Daoy (cell line): Measurements from ENCODE around the gene DIRAS1. TPM values are rescaled to one million over a fixed set of nuclear protein-coding genes. Genes with fewer than 3 reads are reported as not detected.

Experiments used
- DNase-seq: peaks from one replicate; pipeline ENCODE4 v3.0.0-alpha.2; 2015; ENCODE audit warnings: low read depth
- total RNA-seq: library from RNA; depleted of rRNA; stranded (reverse); fragments of >200 nt; shearing (Covaris generic); gene quantifications from 2 replicates; pipeline ENCODE4 v1.2.3, GENCODE V29; 2014; rRNA removed

Gene DIRAS1
- 0.63 and 1.5 TPM in 2 replicates for total RNA-seq

- DNase-seq = no peak
Measured at GRCh38 chr19:2720777-2721569, at the start of gene DIRAS1. TSS of gene DIRAS1 (minus strand) at chr19:2721372. CDS start at chr19:2717806, 3,566 bp downstream.

GRCh38 chr19:2770055-2771013 is 49.2 kb upstream of the DIRAS1 start:
- DNase-seq = no peak

DNA sequence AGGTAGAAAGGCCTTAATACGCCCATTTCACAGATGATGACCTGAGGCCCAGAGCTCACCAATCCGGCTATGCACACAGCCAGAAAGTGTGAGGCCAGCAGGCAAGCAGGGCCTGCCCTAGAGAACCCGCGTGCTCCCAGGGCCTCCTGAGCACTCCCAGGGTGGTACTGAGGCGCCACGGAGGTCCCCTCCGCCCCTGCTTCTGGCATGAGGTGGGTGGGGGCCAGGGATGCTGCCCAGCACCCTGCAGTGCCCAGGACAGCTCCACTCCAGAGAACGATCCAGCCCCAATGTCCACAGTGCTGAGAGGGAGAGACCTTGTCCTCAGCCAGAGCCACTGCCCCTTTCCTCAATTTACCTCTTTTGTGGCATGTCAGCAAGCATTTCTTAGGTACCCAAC is 48.0 kb upstream of the DIRAS1 start:
- no peak for DNase-seq

DNA sequence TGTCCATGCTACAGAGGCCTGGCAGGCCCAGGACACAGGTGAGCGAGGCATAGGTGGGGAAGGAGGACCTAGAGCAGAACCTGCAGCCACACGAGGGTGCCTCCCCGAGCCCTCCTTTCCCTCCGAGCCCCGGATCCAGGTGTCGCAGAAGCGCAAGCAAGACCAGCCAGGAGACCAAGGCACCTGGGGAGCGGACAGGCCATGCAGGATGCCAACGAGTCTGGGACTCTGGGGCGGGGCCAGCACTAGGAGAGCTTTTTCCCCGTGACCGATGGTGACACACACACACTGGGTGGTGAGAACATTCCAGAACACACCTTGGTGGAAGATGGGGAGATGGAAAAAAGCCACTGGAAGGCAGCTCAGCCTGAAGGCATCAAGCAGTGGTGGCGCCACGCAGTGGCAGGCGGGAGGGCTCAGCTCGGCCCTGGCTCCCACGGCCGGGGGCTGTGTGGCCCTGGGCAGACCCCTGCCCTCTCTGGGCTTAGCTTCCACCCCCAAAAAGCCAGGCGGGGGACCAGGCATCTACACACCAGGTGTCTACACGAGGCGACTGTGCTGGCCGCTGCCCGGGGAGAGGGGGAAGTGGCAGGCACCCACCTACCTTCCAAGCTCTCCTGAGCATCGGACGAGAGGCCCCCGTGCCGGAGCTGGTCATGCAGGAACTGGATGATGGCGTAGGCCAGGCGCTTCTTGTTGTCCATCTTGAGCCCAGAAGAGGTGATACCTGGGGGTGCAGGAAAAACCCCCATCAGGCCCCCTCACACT is 47.4 kb upstream of the DIRAS1 start:
- no peak for DNase-seq

GRCh38 chr19:2767688-2768087 is 46.5 kb upstream of the DIRAS1 start:
- DNase-seq = no peak

DNA sequence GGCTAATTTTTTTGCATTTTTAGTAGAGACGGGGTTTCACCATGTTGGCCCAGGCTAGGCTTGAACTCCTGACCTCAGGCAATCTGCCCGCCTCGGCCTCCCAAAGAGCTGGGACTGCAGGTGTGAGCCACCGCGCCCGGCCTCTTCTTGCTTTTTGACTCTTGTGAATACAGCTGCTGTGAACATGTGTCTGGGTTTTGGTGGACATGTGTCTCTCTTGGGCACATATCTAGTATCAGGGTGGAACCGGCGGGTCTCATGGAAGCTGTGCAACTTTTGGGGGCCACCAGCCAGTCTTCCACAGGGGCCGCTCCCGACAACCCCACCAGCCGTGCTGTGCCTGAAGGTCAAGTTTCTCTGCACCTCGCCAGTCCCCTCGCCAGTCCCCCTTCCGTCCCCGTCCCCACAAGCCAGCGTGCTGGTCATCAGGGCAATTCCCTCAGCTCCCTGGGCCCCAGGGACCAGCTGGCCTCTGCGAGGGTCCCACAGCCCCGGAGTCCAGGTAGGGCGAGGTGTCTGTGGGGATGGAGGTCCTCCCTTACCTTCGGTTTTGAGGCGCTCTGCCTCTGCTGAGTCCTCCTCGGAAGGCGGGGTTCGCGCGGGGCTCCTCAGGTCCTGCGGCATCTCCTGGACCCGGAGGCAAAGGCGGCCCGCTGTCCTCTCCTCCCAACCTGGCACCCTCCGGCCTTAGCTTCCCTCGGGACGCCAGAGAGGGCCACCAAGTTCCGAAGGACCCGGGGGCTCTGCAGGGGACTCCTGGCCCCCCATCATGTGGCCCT is 45.6 kb upstream of the DIRAS1 start:
- no peak for DNase-seq

- no peak for DNase-seq
Measured at GRCh38 chr19:2765376-2765775, 44.2 kb upstream of the DIRAS1 start.

GRCh38 chr19:2764945-2765344 is 43.8 kb upstream of the DIRAS1 start:
- DNase-seq = no peak

DNA sequence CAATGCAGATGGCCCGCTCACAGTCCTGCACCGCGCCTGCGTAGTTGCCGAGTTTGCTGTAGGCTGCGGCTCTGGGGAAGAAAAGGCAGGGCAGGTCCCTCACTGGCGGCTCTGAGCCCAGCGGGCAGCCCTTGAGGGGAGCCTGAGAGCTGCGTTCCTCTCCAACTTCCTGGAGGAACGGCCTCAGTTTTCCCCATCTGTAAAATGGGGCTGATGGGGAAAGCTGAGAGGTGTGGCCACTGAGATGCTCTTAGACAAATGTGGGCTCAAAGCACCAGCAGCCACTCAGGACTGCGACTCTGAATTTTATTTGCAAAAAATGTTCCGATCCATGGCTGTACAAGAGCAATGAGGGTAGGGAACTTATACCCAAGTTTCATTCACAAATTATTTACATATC is 42.5 kb upstream of the DIRAS1 start:
- DNase-seq = no peak

GRCh38 chr19:2762783-2763496 is 41.8 kb upstream of the DIRAS1 start:
- DNase-seq = no peak

DNA sequence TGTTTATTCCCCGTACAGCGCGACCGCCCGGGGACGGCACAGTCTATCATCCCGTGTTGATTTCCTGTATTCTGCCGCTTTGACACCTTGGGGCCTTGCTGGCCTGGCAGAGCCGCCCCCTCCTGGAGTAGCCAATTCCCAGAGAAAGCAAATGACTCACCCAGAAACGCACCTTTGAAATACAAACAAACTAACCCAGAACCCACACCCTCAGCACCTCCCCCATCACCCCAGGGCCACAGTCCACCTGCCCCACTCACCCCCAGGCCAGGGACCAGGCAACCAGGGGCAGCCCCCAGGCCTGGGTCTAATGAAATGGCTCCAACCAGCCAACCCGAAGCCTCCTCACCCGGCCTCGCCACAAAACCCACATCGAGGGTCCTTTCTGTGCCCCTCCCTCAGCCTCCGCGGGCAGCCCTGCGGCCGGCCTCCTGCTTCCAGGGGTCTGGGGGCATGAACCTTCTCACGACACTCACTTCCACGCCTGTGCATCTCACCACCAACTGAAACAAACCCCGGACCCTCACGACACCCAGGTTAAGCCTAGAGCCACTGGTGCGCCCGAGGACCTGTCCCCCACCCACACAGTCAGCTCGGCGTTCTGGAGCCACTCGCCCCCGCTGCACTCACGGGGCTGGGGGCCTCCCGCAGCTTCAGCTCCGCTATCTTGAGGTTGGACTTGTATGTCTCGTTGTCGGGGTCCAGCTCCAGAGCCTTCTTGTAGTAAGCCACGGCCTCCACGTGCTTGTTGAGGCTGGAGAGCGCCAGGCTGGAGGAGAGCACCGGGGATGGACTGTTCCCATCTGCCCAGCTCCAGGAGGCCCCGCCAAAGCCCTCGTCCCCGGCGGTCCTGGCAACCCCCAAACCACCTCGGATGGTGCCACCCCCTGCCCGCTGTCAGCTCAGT is 41.0 kb upstream of the DIRAS1 start:
- DNase-seq = no peak

DNA sequence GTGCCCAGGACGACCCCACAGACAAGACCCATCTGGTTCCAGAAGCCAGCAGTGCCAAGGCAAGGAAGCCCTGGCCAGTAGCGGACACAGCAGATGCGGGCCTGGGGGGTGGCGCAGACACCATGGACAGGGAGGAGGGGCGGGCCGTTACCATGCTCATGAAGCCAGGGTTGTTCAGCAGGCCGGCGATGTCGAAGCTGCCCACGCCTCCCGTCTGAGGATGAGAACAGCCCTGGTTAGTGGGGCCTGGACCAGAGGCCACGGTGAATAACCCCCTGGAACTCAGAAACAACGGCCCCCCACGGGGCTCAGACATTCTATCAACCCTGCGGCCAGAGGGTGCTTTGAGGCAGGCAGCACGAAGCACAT is 40.1 kb upstream of the DIRAS1 start:
- DNase-seq = no peak

DNA sequence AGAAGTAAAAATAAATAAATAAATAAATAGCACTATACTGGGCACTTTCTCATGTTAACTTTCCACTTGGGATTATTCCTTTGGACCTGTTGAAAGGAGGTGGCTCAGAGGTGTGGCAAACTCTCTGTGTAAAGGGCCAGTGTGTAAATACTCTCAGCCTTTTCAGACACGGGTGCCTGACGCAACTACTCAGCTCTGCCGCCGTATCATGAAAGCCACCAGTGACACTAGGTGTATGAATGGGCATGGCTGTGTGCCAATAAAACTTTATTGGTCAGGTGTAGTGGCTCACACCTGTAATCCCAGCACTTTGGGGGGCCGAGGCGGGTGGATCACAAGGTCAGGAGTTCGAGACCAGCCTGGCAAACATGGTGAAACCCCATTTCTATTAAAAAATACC is 38.8 kb upstream of the DIRAS1 start:
- DNase-seq = no peak

DNA sequence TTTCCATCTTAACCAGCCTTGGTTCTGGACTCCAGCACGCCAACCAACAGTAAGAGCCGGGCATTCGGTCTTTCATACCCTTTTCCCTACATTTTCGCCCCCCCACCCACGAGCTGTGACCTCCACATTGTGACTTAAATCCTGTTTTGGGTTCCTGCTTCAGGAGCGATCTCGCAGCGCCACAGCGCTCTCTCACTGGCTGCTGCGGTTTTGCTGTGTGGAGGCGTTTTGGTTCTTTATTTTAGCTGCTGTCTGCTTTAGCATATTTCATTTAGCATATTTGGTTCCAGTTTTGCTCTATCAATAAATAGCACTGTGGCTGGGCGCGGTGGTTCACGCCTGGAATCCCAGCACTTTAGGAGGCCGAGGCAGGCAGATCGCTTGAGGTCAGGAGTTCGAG is 38.2 kb upstream of the DIRAS1 start:
- DNase-seq = no peak

GRCh38 chr19:2758601-2759313 is 37.6 kb upstream of the DIRAS1 start:
- no peak for DNase-seq

- DNase-seq = no peak
Measured at GRCh38 chr19:2756921-2757881, 36.0 kb upstream of the DIRAS1 start.

GRCh38 chr19:2756477-2756876 is 35.3 kb upstream of the DIRAS1 start:
- DNase-seq = no peak

DNA sequence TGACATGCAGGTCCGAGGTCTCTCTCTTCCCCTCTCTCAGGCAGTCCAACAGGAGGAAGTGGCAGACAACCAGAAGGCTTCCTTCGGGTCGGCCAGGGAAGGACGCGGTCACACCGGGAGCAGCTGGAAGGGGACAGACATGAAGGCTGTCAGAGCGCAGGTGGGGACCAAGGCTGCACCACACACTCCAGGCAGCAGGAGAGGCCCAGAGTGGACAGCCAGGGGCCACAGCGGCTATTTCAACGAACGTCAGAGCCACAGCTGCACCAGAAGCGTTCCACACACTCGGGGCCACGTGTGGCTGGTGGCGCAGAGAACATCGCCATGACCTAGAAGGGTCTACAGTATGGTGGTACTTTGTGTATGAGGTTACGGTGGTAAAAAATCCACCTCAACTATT is 34.6 kb upstream of the DIRAS1 start:
- no peak for DNase-seq
